ENCODE measurements around the gene FOLR1.

DNA sequence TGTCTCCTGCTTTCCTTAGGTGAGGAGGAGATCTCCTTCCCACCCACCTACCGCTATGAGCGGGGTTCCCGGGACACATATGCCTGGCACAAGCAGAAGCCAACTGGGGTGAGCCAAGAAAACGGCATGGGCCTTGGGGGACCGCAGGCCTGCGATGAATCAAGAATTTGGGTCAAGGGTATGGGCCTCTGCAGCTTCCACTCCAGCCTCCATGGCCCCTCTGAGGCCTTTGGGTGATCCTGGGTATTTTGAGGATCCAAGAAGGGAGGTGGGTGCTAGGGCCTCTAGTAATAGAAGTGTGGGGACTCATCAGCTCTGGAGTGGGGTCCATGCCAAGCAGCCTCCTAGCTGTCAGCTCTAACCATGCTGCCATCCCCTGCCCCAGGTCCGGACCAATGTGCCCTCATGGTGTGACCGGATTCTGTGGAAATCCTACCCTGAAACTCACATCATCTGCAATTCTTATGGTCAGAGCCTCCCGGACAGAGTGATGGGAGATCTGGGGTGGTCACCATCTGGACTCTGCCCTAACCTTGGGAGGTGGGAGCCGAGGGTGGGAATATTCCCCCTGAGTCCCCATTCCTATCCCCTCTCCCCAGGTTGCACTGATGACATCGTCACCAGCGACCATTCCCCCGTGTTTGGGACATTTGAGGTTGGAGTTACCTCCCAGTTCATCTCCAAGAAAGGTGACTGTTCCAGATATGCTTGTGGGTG is 41.3 kb downstream of the FOLR1 start:
- TF ChIP-seq, protein P1, sequence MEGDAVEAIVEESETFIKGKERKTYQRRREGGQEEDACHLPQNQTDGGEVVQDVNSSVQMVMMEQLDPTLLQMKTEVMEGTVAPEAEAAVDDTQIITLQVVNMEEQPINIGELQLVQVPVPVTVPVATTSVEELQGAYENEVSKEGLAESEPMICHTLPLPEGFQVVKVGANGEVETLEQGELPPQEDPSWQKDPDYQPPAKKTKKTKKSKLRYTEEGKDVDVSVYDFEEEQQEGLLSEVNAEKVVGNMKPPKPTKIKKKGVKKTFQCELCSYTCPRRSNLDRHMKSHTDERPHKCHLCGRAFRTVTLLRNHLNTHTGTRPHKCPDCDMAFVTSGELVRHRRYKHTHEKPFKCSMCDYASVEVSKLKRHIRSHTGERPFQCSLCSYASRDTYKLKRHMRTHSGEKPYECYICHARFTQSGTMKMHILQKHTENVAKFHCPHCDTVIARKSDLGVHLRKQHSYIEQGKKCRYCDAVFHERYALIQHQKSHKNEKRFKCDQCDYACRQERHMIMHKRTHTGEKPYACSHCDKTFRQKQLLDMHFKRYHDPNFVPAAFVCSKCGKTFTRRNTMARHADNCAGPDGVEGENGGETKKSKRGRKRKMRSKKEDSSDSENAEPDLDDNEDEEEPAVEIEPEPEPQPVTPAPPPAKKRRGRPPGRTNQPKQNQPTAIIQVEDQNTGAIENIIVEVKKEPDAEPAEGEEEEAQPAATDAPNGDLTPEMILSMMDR (IDR thresholded peaks at IDR 0.05), result no peak
- no peak for TF ChIP-seq POLR2A (IDR thresholded peaks at IDR 0.05)
